GM18526 (cell line): ENCODE results near the gene FKBP10.

Source experiments
- POLR2A ChIP-seq: IDR thresholded peaks from 3 replicates; pipeline ENCODE4 v1.6.1; 2011; ENCODE audit not compliant: insufficient read length; ENCODE audit errors: extremely low read depth

The FKBP10 gene

GRCh38 chr17:41844971-41845370 is 32.2 kb downstream of the FKBP10 start:
- TF ChIP-seq POLR2A, result no peak

GRCh38 chr17:41848788-41849187 is 36.0 kb downstream of the FKBP10 start:
- TF ChIP-seq POLR2A, result no peak

- no peak for TF ChIP-seq POLR2A
Observed at GRCh38 chr17:41849251-41849990, 36.6 kb downstream of the FKBP10 start.

- no peak for TF ChIP-seq POLR2A
Observed at GRCh38 chr17:41860254-41860931, 47.6 kb downstream of the FKBP10 start.

- TF ChIP-seq POLR2A, result no peak
Observed at GRCh38 chr17:41863074-41863848, 50.5 kb downstream of the FKBP10 start.

GRCh38 chr17:41864498-41864835 is 51.7 kb downstream of the FKBP10 start:
- no peak for TF ChIP-seq POLR2A

GRCh38 chr17:41864836-41865595 is 52.2 kb downstream of the FKBP10 start, which contains the start of gene KLHL11:
TSS of gene KLHL11 (minus strand) at chr17:41865423. CDS start at chr17:41865370, 53 bp downstream.
- TF ChIP-seq POLR2A, result peak; percentile 93

- no peak for TF ChIP-seq POLR2A
Observed at GRCh38 chr17:41865596-41865893, 52.7 kb downstream of the FKBP10 start.

- TF ChIP-seq POLR2A, result no peak
Observed at GRCh38 chr17:41868568-41868967, 55.8 kb downstream of the FKBP10 start.

GRCh38 chr17:41869426-41869825 is 56.6 kb downstream of the FKBP10 start:
- no peak for TF ChIP-seq POLR2A

- TF ChIP-seq POLR2A, result no peak
Observed at GRCh38 chr17:41870097-41870496, 57.3 kb downstream of the FKBP10 start.

- TF ChIP-seq POLR2A, result no peak
Observed at GRCh38 chr17:41870627-41871026, 57.8 kb downstream of the FKBP10 start.

GRCh38 chr17:41871789-41872188 is 59.0 kb downstream of the FKBP10 start:
- TF ChIP-seq POLR2A, result no peak
